ENCODE results near the gene LORICRIN. TPM values are rescaled to one million over a fixed set of nuclear protein-coding genes. Genes with fewer than 3 reads are reported as not detected.
A peak's percentile ranks its signal among the peaks of the same experiment; 100 is the strongest.

The LORICRIN gene
- polyA plus RNA-seq, 1 donor from 2014 or later: not detected

GRCh38 chr1:153233448-153233847 is 26.0 kb upstream of the LORICRIN start:
- peaks cover 1% of the 10 kb centered on the region for H3K36me3 Mint-ChIP-seq
- peaks cover 0 to 3% (median 2%) of the 10 kb centered on the region in 3 donors for H3K4me1 Mint-ChIP-seq
- H3K4me3 Mint-ChIP-seq: peak overlapping the region in 1 of 4 donors; percentile 69
- H3K27ac Mint-ChIP-seq: no peak overlapping the region
- no peaks in the 10 kb centered on the region for H3K27me3 Mint-ChIP-seq
- H3K9me3 Mint-ChIP-seq: peaks cover 0 to 2% (median 0%) of the 10 kb centered on the region in 3 donors

GRCh38 chr1:153238527-153238926 is 21.0 kb upstream of the LORICRIN start:
- Mint-ChIP-seq H3K4me3 (no peak overlapping the region), H3K27ac (no peak overlapping the region), H3K4me1 (no peaks in the 10 kb centered on the region), H3K9me3 (peaks cover 0 to 2% (median 0%) of the 10 kb centered on the region in 3 donors), H3K36me3 (no peaks in the 10 kb centered on the region), H3K27me3 (no peaks in the 10 kb centered on the region)

GRCh38 chr1:153242160-153242559 is 17.3 kb upstream of the LORICRIN start:
- Mint-ChIP-seq H3K27ac (no peak overlapping the region), H3K4me1 (no peaks in the 10 kb centered on the region), H3K4me3 (no peak overlapping the region), H3K27me3 (peaks cover 1% of the 10 kb centered on the region), H3K9me3 (peaks cover 3 to 7% (median 3%) of the 10 kb centered on the region in 3 donors), H3K36me3 (no peaks in the 10 kb centered on the region)

GRCh38 chr1:153245466-153245865 is 14.0 kb upstream of the LORICRIN start:
- H3K9me3 Mint-ChIP-seq: peaks cover 3 to 7% (median 3%) of the 10 kb centered on the region in 3 donors
- no peak overlapping the region for H3K4me3 Mint-ChIP-seq
- no peaks in the 10 kb centered on the region for H3K4me1 Mint-ChIP-seq
- no peak overlapping the region for H3K27ac Mint-ChIP-seq
- H3K36me3 Mint-ChIP-seq: peaks cover 2% of the 10 kb centered on the region
- H3K27me3 Mint-ChIP-seq: peaks cover 9% of the 10 kb centered on the region

- Mint-ChIP-seq H3K4me1 (peaks cover 0 to 1% (median 0%) of the 10 kb centered on the region in 3 donors), H3K27me3 (peaks cover 9% of the 10 kb centered on the region), H3K4me3 (no peak overlapping the region), H3K9me3 (peaks cover 3 to 7% (median 3%) of the 10 kb centered on the region in 3 donors), H3K36me3 (peaks cover 2% of the 10 kb centered on the region), H3K27ac (no peak overlapping the region)
Observed at GRCh38 chr1:153246018-153246417, 13.5 kb upstream of the LORICRIN start.

GRCh38 chr1:153246825-153247224 is 12.7 kb upstream of the LORICRIN start:
- H3K27ac Mint-ChIP-seq: no peak overlapping the region
- no peak overlapping the region for H3K4me3 Mint-ChIP-seq
- H3K27me3 Mint-ChIP-seq: peaks cover 9% of the 10 kb centered on the region
- H3K4me1 Mint-ChIP-seq: peaks cover 0 to 6% (median 0%) of the 10 kb centered on the region in 3 donors
- peaks cover 3 to 7% (median 3%) of the 10 kb centered on the region in 3 donors for H3K9me3 Mint-ChIP-seq
- peaks cover 2% of the 10 kb centered on the region for H3K36me3 Mint-ChIP-seq

- Mint-ChIP-seq H3K9me3 (peaks cover 3 to 7% (median 3%) of the 10 kb centered on the region in 3 donors), H3K4me1 (peaks cover 0 to 7% (median 0%) of the 10 kb centered on the region in 3 donors), H3K4me3 (no peak overlapping the region), H3K27me3 (peaks cover 9% of the 10 kb centered on the region), H3K36me3 (peaks cover 2% of the 10 kb centered on the region), H3K27ac (no peak overlapping the region)
Observed at GRCh38 chr1:153248176-153248879, 11.2 kb upstream of the LORICRIN start.

GRCh38 chr1:153250166-153250565 is 9.3 kb upstream of the LORICRIN start:
- H3K27me3 Mint-ChIP-seq: peaks cover 8% of the 10 kb centered on the region
- no peak overlapping the region for H3K4me3 Mint-ChIP-seq
- peaks cover 0 to under 1% (median 0%) of the 10 kb centered on the region in 3 donors for H3K9me3 Mint-ChIP-seq
- H3K4me1 Mint-ChIP-seq: peaks cover 0 to 7% (median 0%) of the 10 kb centered on the region in 3 donors
- peaks cover 2% of the 10 kb centered on the region for H3K36me3 Mint-ChIP-seq
- H3K27ac Mint-ChIP-seq: no peak overlapping the region

- H3K27ac Mint-ChIP-seq: no peak overlapping the region
- peaks cover 8% of the 10 kb centered on the region for H3K27me3 Mint-ChIP-seq
- H3K9me3 Mint-ChIP-seq: no peaks in the 10 kb centered on the region
- H3K4me3 Mint-ChIP-seq: peak overlapping the region in 2 of 4 donors; percentile 1 to 45
- peaks cover 0 to 7% (median 0%) of the 10 kb centered on the region in 3 donors for H3K4me1 Mint-ChIP-seq
- peaks cover 2% of the 10 kb centered on the region for H3K36me3 Mint-ChIP-seq
Observed at GRCh38 chr1:153251087-153251486, 8.4 kb upstream of the LORICRIN start.

GRCh38 chr1:153251562-153251961 is 7.9 kb upstream of the LORICRIN start:
- Mint-ChIP-seq H3K4me1 (peaks cover 0 to 7% (median 0%) of the 10 kb centered on the region in 3 donors), H3K36me3 (peaks cover 2% of the 10 kb centered on the region), H3K4me3 (no peak overlapping the region), H3K27me3 (peaks cover 8% of the 10 kb centered on the region), H3K27ac (no peak overlapping the region), H3K9me3 (no peaks in the 10 kb centered on the region)

- Mint-ChIP-seq H3K4me3 (no peak overlapping the region), H3K9me3 (no peaks in the 10 kb centered on the region), H3K36me3 (peaks cover 2% of the 10 kb centered on the region), H3K27me3 (peaks cover 8% of the 10 kb centered on the region), H3K27ac (no peak overlapping the region), H3K4me1 (peaks cover 0 to 7% (median 0%) of the 10 kb centered on the region in 3 donors)
Observed at GRCh38 chr1:153251988-153252387, 7.5 kb upstream of the LORICRIN start.

- H3K4me3 Mint-ChIP-seq: no peak overlapping the region
- no peaks in the 10 kb centered on the region for H3K9me3 Mint-ChIP-seq
- H3K36me3 Mint-ChIP-seq: peaks cover 2% of the 10 kb centered on the region
- H3K27me3 Mint-ChIP-seq: peaks cover 3% of the 10 kb centered on the region
- H3K27ac Mint-ChIP-seq: no peak overlapping the region
- peaks cover 0 to 7% (median 0%) of the 10 kb centered on the region in 3 donors for H3K4me1 Mint-ChIP-seq
Observed at GRCh38 chr1:153253076-153253475, 6.4 kb upstream of the LORICRIN start.

- Mint-ChIP-seq H3K36me3 (peaks cover 2% of the 10 kb centered on the region), H3K4me1 (peaks cover 0 to 7% (median 0%) of the 10 kb centered on the region in 3 donors), H3K27me3 (peaks cover 3% of the 10 kb centered on the region), H3K4me3 (no peak overlapping the region), H3K9me3 (no peaks in the 10 kb centered on the region), H3K27ac (no peak overlapping the region)
Observed at GRCh38 chr1:153253693-153254092, 5.8 kb upstream of the LORICRIN start.

- Mint-ChIP-seq H3K36me3 (no peaks in the 10 kb centered on the region), H3K9me3 (no peaks in the 10 kb centered on the region), H3K27ac (no peak overlapping the region), H3K4me3 (peak overlapping the region; percentile 68 to 93 (median 80)), H3K27me3 (peaks cover 36% of the 10 kb centered on the region), H3K4me1 (peaks cover 19 to 21% (median 20%) of the 10 kb centered on the region in 3 donors)
Observed at GRCh38 chr1:153260585-153261280, 1.2 kb downstream of the LORICRIN start.

GRCh38 chr1:153261281-153262069 is 2.0 kb downstream of the LORICRIN start:
- peak overlapping the region in 1 of 3 donors; percentile 60 for H3K27ac Mint-ChIP-seq
- H3K9me3 Mint-ChIP-seq: no peaks in the 10 kb centered on the region
- peaks cover 19 to 21% (median 20%) of the 10 kb centered on the region in 3 donors for H3K4me1 Mint-ChIP-seq
- H3K4me3 Mint-ChIP-seq: peak overlapping the region; percentile 53 to 80 (median 74)
- H3K27me3 Mint-ChIP-seq: peaks cover 36% of the 10 kb centered on the region
- H3K36me3 Mint-ChIP-seq: no peaks in the 10 kb centered on the region
